T-helper 2 cell treated with Interferon-gamma antibody and Interleukin-4, amounts not matched to agents 100 ng/mL and 5 ng/mL, for 36 hours (primary cell): ENCODE measurements around the gene TEPSIN. TPM values are rescaled to one million over a fixed set of nuclear protein-coding genes. Genes with fewer than 3 reads are reported as not detected.

Experiments used
- intact Hi-C: fragments of 100-400 bp; cut with micrococcal nuclease; formaldehyde crosslinking; loops from one replicate; pipeline ENCODE4 v1.15.1; 2023
- total RNA-seq: library from RNA; stranded (reverse); gene quantifications from 2 replicates; pipeline ENCODE4 v1.2.3, GENCODE V29; 2022

TEPSIN gene
- total RNA-seq, 1 donor from 2014 or later, result 50.8 TPM

DNA sequence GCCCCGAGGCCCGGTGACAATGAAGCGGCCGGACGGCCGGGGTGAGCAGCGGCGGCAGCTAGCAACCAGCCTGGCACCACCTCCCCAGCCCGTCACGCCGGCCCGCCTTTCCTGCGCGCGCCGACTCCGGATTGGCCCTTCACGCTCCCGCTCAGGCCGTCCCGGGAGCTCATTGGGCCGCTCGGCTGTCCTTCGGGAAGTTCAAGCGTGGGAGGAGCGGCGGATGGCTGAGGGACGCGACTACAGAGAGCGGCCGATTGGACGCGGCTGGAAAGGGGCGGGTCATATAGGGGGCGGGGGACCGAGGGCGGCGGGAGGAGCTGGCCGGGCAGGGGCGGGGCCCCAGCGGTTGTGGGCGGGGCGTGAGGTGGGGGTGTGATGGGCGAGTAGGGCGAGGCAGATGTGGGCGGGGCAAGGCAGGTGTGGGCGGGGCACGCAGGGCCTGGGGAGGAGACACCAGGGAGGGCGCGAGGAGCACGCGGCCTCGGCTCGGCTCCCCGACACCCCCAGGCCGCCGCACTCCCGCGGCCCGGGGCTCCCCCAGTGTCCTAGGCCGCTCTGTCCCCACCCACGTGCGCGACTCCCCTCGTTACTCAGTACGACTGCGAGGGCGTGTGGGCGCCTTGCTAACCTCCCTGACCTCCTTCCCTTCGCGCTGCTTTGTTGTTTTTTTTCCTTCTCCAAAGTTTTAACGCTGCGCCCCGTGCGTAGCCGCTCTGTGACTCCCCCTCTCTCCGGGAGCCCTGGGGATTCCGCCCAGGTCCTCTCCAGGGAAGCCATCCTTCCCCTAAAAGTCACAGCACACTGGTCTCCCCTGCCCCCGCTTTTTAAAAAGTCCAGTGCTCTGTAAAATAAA, 15.7 kb downstream of the TEPSIN start, which contains the start of gene CEP131:
TSS of gene CEP131 (minus strand) at position 60 of the 856 bp plus-strand sequence. CDS start 2,909 bp downstream, outside the sequence.
- intact Hi-C loops, result loop anchor here (1.0 kb wide), 2 partner anchors 16 to 104 kb away; partner anchors contain the start of genes NDUFAF8 and TEPSIN

DNA sequence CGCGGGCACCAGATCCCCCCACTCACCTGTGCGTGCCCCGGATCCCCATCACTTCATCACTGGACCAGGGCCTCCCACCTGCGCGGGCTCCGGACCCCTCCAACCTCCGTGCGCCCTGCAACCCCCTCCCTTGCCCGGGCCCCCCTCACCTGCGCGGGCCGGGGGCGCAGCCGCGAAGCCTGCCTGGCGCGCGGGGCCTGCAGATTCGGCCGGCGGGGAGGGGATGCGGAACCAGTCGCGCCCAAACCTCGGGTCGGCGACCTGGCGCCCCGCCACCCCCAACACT, 16.3 kb downstream of the TEPSIN start:
- intact Hi-C loops, result no loop called here

DNA sequence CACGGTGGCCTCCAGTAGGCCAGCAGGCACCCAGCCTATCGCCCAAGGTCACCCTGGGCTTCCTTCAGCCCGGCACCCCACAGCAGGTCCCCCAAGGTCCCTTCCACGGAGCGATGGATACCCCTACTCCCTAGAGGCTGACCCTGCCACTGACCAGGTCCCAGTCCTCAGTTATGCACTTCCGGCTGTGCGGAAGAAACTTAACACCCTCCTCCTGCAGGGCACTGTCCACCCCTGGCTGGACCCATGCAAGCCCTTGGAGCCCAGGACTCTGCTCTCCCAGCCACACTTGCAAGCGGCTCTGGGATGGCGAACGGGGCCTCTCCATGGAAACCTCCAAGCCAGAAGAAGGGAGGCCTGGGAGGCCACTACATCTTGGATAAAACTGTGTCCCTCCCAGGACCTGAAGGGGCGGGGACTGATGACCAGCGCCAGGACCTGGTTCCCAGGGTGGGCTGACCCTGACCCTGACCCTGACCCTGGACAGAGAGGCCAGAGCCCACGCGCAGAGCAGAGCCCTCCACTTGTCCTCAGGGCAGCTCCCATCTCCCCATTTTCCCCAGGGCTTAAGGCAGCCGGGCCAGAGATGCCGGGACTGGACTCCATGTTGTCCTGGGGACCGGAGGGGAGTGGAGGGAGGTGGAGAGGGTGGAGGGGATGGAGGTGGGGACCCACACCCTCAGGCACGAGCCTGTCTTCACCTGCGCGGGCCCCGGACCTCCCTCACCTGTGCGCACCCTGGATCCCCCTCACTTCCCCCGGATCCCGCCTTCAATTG, 16.8 kb downstream of the TEPSIN start:
- intact Hi-C loops, result no loop called here

DNA sequence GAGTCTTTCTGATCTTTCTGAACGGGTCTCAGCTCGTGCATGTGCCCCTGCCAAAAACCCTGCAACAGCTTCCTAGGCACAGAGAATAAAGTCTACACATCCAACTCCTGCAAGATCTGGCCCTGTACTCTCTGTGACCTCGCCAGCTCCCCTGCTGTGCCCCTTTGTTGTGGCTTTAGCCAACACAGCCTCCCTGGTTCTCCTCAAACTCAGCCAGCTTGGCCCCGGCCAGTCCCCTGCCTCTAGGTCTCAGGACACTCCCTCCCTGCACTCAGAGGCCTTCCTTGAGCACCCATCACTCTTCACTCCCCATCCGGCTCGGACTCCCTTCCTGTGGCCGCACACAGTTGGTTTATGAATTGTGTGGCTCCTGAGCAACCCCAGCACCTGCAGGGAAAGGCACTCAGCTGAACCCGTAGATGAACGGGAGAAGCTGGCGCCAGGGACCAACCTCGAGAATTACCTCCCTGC, 17.4 kb downstream of the TEPSIN start:
- intact Hi-C loops, result no loop called here

DNA sequence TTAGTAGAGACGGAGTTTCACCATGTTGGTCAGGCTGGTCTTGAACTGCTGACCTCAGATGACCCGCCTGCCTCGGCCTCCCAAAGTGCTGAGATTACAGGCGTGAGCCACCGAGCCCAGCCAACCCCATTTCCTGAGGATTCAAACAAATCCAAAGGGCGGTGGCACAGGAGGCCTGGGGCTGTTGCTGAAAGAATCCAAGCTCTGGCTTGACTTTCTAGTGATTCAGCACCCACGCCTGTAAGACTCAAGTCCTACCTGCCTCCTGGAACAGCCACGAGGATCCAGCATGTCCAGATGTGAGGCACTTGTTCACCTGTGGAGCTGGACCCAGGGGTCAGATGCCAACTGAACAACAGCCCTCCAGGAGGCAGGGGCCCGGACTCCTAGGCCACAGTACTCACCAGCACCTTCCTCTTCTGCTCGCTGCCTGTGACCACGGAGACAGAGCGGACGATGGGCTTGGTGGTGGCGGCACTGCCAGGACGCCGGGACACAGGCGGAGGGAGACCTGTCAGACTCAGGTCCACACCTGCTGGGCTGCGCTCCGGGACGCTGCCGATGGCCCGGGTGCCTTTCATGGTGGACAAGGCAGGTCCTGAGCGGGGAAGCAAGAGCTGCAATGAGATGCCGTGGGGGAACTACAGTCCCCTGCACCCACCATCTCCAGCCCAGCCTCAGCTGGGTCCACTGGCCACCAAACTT, 19.2 kb downstream of the TEPSIN start:
- intact Hi-C loops, result no loop called here

DNA sequence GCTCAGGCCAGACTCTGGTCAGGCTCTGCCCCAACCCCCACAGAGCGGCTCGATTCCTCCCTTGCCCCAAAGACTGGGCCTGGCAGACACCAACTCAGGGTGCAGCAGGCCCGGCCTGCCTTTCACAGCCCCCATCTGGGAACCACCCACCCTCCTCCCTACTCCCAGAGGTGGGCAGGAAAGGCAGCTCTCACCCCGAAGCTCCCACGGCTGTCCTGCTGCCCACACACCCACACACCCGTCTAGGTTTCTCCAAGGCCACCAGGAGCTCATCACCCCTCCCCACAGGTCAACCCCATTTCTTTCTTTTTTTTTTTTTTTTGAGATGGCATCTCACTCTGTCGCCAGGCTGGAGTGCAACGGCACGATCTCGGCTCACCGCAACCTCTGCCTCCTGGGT, 19.9 kb downstream of the TEPSIN start:
- intact Hi-C loops, result no loop called here

DNA sequence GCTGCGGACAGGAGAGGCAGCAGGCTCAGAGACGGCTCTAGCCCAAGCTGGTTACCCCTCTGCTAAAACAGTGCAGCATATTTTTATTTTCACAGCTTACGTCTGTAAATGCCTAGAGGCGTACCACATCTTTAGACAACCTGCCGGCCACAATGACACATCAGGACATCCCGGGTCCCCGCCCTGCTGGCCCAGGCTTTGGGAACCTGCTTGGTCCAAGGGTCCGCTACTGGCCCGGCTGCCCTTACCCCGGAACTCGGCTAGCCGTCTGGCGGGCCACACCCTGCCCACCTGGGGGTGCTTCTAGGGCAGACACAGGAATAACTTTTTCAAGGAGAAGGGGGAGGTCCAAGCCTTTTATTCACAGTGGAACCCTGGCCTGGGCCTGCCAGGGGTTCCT, 20.4 kb downstream of the TEPSIN start:
- intact Hi-C loops, result no loop called here

DNA sequence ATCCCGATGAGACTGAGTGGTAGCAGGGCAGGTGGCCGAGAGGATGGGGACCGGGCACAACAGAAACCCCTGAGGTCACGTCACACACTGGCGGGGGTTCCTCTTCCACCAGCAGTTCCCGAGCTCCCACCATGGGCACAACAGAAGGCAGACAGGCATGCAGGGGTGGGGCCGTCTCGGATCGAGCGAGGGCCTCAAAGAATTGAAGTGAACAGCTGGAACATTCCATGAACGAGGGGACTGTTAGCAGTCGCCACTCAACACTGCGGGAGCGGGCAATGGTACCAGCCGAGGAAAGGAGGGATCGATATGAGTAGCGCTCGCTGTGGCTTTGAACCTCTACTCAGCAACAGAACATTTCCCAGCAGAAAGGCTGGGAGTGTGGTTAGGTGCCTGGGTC, 21.4 kb downstream of the TEPSIN start:
- intact Hi-C loops, result no loop called here

DNA sequence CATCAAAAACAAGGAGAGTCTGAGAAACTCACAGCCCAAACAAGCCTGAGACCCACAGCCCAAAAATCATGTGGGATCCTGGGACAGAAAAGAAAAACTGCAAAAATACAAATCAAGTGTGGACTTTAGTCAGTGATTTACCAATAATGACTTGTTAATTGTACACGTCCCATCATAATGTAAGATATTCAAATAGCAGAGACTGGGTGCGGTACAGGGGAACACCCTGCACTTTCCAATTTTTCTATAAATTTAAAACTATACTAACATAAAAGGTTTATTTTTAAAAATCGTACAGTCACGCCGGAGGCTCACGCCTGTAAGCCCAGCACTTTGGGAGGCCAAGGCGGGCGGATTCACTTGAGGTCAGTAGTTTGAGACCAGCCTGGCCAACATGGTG, 24.9 kb downstream of the TEPSIN start:
- intact Hi-C loops, result no loop called here

DNA sequence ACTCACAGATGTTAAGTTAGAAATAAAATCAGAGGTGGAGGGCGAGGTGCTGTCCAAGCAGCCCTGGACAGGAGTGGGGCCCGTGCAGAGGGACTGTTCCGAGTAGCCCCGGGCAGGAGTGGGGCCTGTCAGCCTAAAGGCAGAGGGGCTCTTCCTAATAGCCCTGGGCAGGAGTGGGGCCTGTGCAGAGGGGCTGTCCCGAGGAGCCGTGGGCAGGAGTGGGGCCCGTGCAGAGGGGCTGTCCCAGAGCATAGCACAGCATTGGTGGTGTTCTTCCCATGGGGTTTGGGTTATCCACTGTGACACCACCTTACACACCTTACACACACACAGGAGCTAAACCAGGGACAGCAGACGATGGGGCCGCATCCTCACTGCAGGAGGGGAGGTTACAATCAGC, 26.5 kb downstream of the TEPSIN start:
- intact Hi-C loops, result no loop called here

DNA sequence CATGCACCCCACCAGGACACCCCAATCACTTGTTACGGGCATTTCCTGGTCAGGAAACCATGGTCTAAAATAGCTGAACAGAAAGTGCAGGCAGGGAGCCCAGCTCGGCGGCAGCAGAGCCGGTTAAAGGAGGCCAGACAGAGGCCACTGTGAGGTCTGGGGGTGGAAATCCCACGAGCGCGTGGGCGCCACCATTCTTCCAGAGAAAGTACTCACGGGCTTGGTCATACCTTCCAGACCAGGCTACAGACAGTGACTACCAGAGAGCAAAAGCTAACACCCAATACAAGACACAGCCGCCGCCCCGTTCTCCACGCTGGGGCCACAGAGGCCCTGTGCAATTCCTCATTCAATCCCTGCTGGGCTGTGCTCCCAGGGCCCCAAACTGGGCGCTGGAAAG, 28.0 kb downstream of the TEPSIN start:
- intact Hi-C loops, result no loop called here

DNA sequence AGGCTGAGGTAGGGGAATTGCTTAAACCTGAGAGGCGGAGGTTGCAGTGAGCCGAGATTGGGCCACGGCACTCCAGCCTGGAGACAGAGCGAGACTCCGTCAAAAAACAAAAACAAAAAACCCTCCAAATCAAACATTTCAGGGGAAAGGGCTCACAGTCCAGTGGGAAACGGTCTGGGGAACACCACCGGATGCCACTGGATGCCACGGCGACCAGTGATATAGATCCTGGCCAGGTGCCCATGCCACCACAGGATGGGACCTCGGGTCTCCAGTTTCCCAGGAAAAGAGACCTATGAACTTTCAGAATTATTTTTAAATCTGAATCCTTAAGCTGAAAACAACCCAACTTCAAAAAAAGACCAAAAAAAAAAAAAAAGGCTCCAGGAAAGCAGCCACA, 28.4 kb downstream of the TEPSIN start:
- intact Hi-C loops, result no loop called here

DNA sequence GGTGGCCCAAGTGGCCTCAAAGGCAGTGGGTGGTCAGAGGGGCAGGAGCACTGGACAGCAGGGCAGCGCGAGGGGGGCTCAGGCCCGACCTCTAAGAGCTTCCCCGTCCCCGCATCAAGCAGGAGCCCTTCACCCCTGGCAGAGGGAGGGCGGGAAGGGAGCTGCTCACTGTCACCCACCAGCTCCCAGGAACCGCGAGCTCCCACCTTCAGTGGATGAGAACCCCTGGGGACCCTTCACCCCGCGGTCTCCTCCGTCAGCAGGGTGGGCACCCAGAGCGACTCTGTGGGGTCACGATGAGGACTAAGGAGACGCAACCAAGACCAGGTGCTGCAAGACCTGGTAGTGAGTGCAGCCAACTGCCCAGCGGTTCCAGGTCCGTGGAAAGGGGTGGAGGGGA, 29.7 kb downstream of the TEPSIN start:
- intact Hi-C loops, result no loop called here

DNA sequence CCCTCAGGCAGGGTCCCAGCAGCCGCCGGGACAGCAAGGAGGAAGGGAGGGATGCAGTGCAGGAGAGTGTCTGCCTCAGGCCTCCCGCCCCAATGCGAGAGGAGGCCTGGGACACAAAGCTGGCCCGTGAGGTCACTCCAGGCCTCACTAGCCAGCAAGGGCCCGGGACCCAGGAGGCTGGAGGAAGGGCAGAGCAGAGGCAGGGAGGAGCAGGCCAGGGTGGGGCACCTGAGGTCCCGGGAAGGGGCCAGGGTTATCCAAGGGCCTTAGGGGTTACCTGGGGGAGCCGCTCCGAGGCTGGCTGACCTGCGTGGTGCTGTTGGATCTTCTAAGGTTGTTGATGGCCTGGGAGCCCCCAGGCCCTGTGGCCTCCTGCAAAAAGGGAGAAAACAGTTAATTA, 30.2 kb downstream of the TEPSIN start:
- intact Hi-C loops, result no loop called here

DNA sequence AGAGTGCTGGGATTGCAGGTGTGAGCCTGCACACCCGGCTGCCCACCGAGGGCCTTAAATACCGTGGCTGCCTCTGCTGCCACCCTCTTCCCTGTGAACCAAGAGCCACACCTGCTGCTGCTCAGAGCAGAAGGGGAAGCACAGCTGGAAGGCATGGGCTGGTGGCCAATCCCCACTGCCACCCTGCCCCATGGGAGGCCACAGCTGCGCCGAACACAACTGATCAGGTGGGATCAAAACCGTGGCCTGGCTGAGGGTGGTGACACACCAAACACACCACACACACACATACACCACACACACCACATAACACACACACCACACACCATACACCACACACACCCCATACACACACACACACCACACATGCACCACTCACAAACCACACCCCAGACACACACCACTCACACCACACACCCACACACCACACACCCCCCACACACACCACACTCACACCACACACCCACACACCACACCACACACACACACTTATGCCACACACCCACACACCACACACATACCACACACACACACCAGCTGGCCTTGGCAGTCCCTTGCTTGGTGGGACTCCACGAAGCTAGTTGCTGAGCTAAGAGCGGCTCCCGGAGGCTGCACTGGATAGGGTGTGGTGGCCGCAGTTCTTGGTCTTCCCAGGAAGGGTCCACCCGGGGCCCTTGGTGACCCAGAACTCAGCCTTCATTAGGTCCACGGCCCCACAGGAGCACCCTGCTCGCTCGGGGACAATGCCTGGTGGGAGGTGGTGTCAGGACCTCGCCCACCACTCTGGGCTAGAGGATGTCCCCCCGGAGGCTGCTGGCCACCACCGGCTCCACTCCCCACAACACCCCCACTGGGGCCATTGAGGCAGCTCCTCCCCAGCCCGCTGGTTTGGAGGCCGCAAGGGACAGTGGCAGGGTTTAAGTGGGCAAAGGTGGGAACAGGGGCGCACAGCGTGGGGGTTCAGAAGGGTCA, 31.0 kb downstream of the TEPSIN start:
- intact Hi-C loops, result no loop called here

DNA sequence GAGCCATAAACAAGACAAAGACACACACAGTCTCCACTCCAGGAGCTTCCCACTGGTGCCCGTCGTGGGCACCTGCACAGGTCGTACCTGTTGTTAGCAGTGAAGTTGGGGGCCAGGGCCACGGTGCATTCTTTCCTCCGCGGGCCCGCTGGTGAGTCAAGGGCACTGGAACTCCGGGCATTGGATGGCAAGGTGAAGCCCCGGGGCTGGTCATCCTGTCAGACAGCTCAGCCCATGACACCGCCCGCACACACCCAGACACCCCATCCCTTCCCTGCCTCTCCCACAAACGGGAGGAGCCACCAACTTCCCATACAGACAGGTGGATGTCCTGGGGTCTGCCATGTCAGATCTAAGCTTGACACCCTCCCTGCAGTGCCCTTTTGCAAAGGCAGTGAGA, 32.2 kb downstream of the TEPSIN start:
- intact Hi-C loops, result no loop called here

DNA sequence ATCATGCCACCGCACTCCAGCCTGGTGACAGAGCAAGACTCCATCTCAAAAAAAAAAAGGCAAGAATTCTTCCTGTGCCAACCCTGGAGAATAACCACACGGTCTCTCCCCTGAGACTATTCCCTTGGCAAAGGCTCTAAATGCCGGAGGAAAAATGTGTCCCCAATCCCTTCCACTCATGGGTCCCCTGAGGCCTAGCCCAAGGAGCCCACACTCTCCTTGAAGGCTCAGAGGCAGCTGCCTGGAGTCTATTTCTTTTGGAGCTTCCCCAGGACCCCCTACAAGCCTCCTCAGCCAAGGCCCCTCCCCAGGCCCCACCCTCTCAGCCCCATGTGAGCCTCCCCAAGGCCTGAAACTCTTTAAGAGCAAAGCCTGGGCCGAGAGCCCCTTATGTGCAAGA, 32.7 kb downstream of the TEPSIN start:
- intact Hi-C loops, result no loop called here

DNA sequence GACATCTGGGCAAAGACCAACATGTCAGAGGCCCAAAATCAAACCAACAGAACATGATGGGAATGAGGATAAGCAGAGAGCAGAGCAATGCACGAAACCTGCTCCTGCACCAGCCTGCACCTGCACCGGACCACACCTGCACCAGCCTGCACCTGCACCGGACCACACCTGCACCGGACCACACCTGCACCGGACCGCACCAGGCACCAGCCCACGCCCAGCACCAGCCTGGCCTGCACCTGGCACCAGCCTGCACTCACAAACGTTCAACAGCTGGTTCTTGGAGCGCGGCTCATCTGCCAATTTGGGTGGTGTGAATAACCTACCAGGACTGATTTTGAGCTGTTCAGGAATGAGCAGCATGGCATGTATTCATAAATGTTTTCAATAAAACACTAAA, 34.3 kb downstream of the TEPSIN start:
- intact Hi-C loops, result no loop called here

DNA sequence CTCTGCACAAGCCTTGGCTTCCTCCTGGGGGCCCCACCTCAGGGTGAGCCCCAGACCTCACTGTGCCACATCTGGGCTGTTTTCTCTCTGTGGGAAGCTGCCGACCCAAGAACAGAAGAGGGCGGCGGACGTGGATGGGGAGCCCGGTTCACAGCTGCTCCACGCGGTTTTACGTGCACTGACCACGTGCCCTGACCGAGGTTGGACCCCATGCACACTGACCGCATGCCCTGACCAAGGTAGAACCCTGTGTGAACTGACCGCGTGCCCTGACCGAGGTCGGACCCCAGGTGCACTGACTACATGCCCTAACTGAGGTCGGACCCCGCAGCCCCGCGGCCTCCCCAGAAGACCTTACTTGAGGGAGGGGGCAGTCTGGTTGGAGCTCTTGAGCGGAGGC, 35.7 kb downstream of the TEPSIN start:
- intact Hi-C loops, result no loop called here

DNA sequence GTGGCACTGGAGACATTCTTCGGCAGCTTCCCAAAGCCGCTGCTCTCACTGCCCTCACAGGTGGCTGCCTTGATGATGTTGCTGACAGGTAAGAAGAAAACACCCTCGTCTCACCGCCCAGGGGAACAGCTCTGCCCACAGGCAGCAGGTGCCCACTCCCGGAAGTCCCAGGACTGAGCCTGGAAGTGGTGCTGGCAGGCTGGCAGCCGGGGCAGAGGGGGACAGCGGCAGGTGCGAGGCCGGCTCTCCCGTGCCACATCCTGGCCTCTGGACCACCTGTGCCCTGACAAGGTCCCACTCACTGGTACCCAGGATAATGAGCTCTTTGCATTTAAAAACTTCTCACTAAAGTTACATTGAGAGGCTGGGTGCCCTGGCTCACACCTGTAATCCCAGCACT, 36.5 kb downstream of the TEPSIN start:
- intact Hi-C loops, result no loop called here
